Measurements from ENCODE around the gene TAOK3. TPM values are rescaled to one million over a fixed set of nuclear protein-coding genes. Genes with fewer than 3 reads are reported as not detected.

TAOK3 gene
- total and polyA plus RNA-seq, 9 of the 15 experiments (the other 6 are each of a cell fraction or from before 2014, with no cell fraction given) = 24.3 to 83.5 (median 47.1) TPM

- TF ChIP-seq, protein P1, sequence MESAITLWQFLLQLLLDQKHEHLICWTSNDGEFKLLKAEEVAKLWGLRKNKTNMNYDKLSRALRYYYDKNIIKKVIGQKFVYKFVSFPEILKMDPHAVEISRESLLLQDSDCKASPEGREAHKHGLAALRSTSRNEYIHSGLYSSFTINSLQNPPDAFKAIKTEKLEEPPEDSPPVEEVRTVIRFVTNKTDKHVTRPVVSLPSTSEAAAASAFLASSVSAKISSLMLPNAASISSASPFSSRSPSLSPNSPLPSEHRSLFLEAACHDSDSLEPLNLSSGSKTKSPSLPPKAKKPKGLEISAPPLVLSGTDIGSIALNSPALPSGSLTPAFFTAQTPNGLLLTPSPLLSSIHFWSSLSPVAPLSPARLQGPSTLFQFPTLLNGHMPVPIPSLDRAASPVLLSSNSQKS (CRISPR knock-in tag; IDR thresholded peaks at IDR 0.05) = no peak
- TF ChIP-seq MCM3 (IDR thresholded peaks at IDR 0.05) (no peak), HDAC6 (IDR thresholded peaks at IDR 0.05; ENCODE audit: low read depth, low read length) (no peak), ILF3 (IDR thresholded peaks at IDR 0.05; ENCODE audit: borderline replicate concordance) (no peak), NR2C2 (CRISPR knock-in tag; IDR thresholded peaks at IDR 0.05) (no peak), NR2C2 (tag; IDR thresholded peaks at IDR 0.05) (peak; percentile 75), E2F4 (CRISPR knock-in tag; IDR thresholded peaks at IDR 0.05; ENCODE audit: low read depth) (no peak), PURB (CRISPR knock-in tag; IDR thresholded peaks at IDR 0.05; ENCODE audit: low read depth) (no peak), SAFB2 (IDR thresholded peaks at IDR 0.05; ENCODE audit: borderline replicate concordance, low read depth, low read length, severe bottlenecking) (no peak), MYBL2 (IDR thresholded peaks at IDR 0.05; ENCODE audit: low read depth) (no peak; the same call in 1 of the 2 replicates), MYBL2 (CRISPR knock-in tag; IDR thresholded peaks at IDR 0.05; ENCODE audit: borderline replicate concordance) (no peak), WHSC1 (IDR thresholded peaks at IDR 0.05; ENCODE audit: low read length) (no peak), SOX6 (IDR thresholded peaks at IDR 0.05) (peak; percentile 67; the same call in 1 of the 2 replicates), BRCA1 (IDR thresholded peaks at IDR 0.05) (no peak), BRCA1 (CRISPR knock-in tag; IDR thresholded peaks at IDR 0.05) (no peak), ATF1 (CRISPR knock-in tag; IDR thresholded peaks at IDR 0.05) (no peak), ATF1 (tag; IDR thresholded peaks at IDR 0.05) (peak; percentile 90)
- TF ChIP-seq, protein P2, sequence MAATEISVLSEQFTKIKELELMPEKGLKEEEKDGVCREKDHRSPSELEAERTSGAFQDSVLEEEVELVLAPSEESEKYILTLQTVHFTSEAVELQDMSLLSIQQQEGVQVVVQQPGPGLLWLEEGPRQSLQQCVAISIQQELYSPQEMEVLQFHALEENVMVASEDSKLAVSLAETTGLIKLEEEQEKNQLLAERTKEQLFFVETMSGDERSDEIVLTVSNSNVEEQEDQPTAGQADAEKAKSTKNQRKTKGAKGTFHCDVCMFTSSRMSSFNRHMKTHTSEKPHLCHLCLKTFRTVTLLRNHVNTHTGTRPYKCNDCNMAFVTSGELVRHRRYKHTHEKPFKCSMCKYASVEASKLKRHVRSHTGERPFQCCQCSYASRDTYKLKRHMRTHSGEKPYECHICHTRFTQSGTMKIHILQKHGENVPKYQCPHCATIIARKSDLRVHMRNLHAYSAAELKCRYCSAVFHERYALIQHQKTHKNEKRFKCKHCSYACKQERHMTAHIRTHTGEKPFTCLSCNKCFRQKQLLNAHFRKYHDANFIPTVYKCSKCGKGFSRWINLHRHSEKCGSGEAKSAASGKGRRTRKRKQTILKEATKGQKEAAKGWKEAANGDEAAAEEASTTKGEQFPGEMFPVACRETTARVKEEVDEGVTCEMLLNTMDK (IDR thresholded peaks at IDR 0.05; ENCODE audit: borderline replicate concordance, insufficient read depth, low read depth, low read length, poor library complexity, severe bottlenecking) = no peak
- TF ChIP-seq, protein P3, sequence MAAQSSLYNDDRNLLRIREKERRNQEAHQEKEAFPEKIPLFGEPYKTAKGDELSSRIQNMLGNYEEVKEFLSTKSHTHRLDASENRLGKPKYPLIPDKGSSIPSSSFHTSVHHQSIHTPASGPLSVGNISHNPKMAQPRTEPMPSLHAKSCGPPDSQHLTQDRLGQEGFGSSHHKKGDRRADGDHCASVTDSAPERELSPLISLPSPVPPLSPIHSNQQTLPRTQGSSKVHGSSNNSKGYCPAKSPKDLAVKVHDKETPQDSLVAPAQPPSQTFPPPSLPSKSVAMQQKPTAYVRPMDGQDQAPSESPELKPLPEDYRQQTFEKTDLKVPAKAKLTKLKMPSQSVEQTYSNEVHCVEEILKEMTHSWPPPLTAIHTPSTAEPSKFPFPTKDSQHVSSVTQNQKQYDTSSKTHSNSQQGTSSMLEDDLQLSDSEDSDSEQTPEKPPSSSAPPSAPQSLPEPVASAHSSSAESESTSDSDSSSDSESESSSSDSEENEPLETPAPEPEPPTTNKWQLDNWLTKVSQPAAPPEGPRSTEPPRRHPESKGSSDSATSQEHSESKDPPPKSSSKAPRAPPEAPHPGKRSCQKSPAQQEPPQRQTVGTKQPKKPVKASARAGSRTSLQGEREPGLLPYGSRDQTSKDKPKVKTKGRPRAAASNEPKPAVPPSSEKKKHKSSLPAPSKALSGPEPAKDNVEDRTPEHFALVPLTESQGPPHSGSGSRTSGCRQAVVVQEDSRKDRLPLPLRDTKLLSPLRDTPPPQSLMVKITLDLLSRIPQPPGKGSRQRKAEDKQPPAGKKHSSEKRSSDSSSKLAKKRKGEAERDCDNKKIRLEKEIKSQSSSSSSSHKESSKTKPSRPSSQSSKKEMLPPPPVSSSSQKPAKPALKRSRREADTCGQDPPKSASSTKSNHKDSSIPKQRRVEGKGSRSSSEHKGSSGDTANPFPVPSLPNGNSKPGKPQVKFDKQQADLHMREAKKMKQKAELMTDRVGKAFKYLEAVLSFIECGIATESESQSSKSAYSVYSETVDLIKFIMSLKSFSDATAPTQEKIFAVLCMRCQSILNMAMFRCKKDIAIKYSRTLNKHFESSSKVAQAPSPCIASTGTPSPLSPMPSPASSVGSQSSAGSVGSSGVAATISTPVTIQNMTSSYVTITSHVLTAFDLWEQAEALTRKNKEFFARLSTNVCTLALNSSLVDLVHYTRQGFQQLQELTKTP (IDR thresholded peaks at IDR 0.05; ENCODE audit: low read depth in 1 of 2, partially characterized antibody in 2 of 2) = peak in 1 of 2 experiments; percentile 93
Measured at GRCh38 chr12:118357257-118358007, 15.3 kb downstream of the TAOK3 start (continued).

Data from K562 (cell line).